ENCODE results near the gene MPDU1. TPM values are rescaled to one million over a fixed set of nuclear protein-coding genes. Genes with fewer than 3 reads are reported as not detected.

The MPDU1 gene
- total RNA-seq, 4 donors from 2014 or later, result 30.4 to 97.7 (median 74.4) TPM

DNA sequence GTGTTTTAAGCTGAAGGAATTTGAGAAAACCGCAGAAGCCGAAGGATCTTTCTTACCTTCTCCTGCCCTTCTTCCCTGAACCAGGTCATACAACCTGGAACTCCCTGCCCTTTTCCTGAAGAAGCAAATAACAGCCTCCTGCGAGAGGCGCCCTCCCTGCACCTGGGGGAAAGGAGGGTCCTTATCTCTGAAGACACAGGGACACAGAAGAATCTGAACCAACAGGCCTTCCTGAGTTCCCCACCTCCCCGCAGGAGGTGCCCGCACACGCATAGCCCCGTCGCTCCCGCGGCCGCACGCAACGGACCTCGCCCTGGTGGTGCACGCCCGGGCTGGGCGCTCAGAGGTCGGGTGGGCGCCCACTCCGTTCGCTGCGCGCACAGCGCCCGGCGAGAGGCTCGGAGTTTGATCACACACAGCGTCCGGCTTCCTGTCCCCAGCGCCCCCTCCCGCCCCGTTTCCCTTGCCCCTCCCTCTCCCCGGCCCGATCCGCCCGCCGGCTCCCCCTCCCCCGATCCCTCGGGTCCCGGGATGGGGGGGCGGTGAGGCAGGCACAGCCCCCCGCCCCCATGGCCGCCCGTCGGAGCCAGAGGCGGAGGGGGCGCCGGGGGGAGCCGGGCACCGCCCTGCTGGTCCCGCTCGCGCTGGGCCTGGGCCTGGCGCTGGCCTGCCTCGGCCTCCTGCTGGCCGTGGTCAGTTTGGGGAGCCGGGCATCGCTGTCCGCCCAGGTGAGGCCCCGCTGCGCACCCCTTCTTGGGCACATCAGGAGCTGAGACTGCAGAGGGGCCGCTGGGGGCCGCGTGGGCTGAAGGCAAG, 34.9 kb upstream of the MPDU1 start, which contains the start of gene TNFSF12:
Gene TNFSF12 (plus strand): TSS at position 474 of the 816 bp plus-strand sequence. CDS start 96 bp downstream, at position 570.
- 0 to 4% methylated on average over 9 to 32 of the region's 65 CpGs for WGBS, 2 donors
- DNase-seq (ENCODE audit: low spot score in 2 of 2), result peak; percentile 34 to 93
- no peak for TF ChIP-seq CTCF (IDR thresholded peaks at IDR 0.05)
- TF ChIP-seq POLR2A (IDR thresholded peaks at IDR 0.05), result no peak
- peak within 1 kb of the TSS; percentile 51 for H3K4me3 ChIP-seq (ENCODE audit: low read depth, poor library complexity, severe bottlenecking)
- intact Hi-C loops (cut with DNase I; ENCODE audit: low total_unique reads), result no loop called here

GRCh38 chr17:7549401-7550055, 34.1 kb upstream of the MPDU1 start:
- DNase-seq (ENCODE audit: low spot score in 2 of 2), result peak in 1 of 2 donors; percentile 88
- intact Hi-C loops (cut with DNase I; ENCODE audit: low total_unique reads), result loop anchor here (10.0 kb wide), 2 partner anchors 55 to 195 kb away; partner anchors contain the start of genes KCTD11 and TMEM95
- peak overlapping the region; percentile 51 for H3K4me3 ChIP-seq (ENCODE audit: low read depth, poor library complexity, severe bottlenecking)
- 14 to 18% methylated on average over 20 of the region's 20 CpGs for WGBS, 2 donors
- no peak for TF ChIP-seq POLR2A (IDR thresholded peaks at IDR 0.05)
- no peak for TF ChIP-seq CTCF (IDR thresholded peaks at IDR 0.05)

- no peak for DNase-seq (ENCODE audit: low spot score in 2 of 2)
- TF ChIP-seq CTCF (IDR thresholded peaks at IDR 0.05) (no peak), POLR2A (IDR thresholded peaks at IDR 0.05) (no peak)
- intact Hi-C loops (cut with DNase I; ENCODE audit: low total_unique reads), result loop anchor here (10.0 kb wide), 2 partner anchors 56 to 196 kb away; partner anchors contain the start of genes KCTD11 and TMEM95
- 66 to 71% methylated on average over 6 of the region's 6 CpGs for WGBS, 2 donors
- no peak overlapping the region for H3K4me3 ChIP-seq (ENCODE audit: low read depth, poor library complexity, severe bottlenecking)
Observed at GRCh38 chr17:7550344-7550743, 33.3 kb upstream of the MPDU1 start.

DNA sequence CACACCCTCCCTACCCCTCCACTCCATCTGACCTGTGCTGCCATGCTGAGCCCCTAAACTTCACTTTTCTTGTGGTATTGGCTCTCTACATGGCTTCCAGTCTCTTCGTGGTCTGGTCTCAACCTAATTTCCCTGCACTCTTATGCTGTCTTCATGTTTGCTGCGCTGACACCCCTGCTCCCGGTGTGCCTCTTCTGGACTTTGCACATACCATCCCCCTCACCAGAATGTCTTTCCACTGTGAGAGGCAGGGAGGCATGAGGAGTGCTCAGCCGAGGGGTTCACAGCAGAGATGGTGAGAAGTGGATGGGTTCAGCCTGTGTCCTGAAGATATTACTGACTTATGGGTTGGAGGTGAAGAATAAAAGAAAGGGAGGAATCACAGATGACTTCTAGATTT, 32.3 kb upstream of the MPDU1 start:
- intact Hi-C loops (cut with DNase I; ENCODE audit: low total_unique reads), result loop anchor here (10.0 kb wide), 2 partner anchors 57 to 197 kb away; partner anchors contain the start of genes KCTD11 and TMEM95
- no peak for DNase-seq (ENCODE audit: low spot score in 2 of 2)
- H3K4me3 ChIP-seq (ENCODE audit: low read depth, poor library complexity, severe bottlenecking), result no peak overlapping the region
- TF ChIP-seq POLR2A (IDR thresholded peaks at IDR 0.05), result no peak
- TF ChIP-seq CTCF (IDR thresholded peaks at IDR 0.05), result no peak
- WGBS, 2 donors, result 94% methylated on average over 4 of the region's 4 CpGs

- 61 to 67% methylated on average over 6 of the region's 6 CpGs for WGBS, 2 donors
- H3K4me3 ChIP-seq (ENCODE audit: low read depth, poor library complexity, severe bottlenecking), result no peak overlapping the region
- no peak for DNase-seq (ENCODE audit: low spot score in 2 of 2)
- TF ChIP-seq POLR2A (IDR thresholded peaks at IDR 0.05), result no peak
- TF ChIP-seq CTCF (IDR thresholded peaks at IDR 0.05), result no peak
- intact Hi-C loops (cut with DNase I; ENCODE audit: low total_unique reads), result loop anchor here (10.0 kb wide), 2 partner anchors 58 to 198 kb away; partner anchors contain the start of genes KCTD11 and TMEM95
Observed at GRCh38 chr17:7552621-7553051, 31.0 kb upstream of the MPDU1 start.

All from lower leg skin (tissue), 4 donors.